ENCODE data around the gene GLB1L2. TPM values are rescaled to one million over a fixed set of nuclear protein-coding genes. Genes with fewer than 3 reads are reported as not detected.

GLB1L2 gene
- polyA plus RNA-seq, 1 of the 3 experiments (the other 2 are of a cell fraction): 3.4 TPM

DNA sequence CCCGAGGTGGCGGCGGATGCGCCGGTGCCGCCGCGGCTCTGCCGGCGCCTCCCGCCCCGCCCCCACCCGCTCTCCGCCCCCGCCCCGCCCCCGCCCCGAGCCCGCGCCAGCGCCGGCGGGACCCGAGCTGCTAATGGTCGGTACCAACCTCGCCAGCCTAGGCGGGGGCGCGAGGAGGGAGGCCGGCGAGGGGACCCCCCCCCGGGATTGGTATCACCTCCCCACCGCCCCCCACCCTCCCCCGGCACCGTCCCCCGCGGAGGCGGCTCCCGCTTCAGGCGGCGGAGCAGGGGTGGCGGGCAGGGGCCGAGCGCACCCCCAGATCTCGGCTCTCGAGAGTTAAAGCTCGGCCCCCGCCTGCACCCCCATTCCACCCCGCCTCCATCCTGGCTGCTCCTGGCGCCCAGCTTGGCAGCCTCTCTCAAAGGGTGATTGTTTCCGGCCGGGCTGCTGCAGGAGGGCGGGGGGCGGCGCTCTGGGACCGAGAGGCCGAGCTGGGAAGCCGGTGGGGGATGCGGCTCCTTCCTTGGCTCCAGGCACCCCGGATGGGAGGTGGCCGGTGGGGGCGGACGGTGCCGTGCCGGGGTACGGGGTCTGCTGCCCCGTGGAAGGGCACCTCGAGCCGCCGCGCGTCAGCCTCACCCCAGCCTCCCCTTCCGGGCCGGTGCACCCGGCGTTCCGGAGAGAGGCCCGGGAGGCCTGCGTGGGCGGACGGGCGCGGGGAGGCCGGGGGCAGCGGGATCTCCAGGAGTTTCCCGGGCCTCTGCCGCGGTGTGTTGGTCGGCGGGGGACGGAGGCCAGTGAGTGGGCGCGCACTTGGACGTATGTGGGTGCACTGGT lies 80.6 kb downstream of the GLB1L2 start, which contains the start of gene B3GAT1:
TSS of gene B3GAT1 (minus strand) at position 40 of the 840 bp plus-strand sequence. CDS start 24,583 bp downstream, outside the sequence.
- no peak for TF ChIP-seq CHD2 (IDR thresholded peaks at IDR 0.05; ENCODE audit: low read length, partially characterized antibody)
- TF ChIP-seq CTCF (IDR thresholded peaks at IDR 0.05): no peak
- TF ChIP-seq TEAD4 (IDR thresholded peaks at IDR 0.05; ENCODE audit: borderline replicate concordance, insufficient read depth): no peak
- TF ChIP-seq MXI1 (IDR thresholded peaks at IDR 0.05; ENCODE audit: low read depth, low read length): 0 out of 2 replicates have a peak, but pooled peaks have one; percentile 27
- TF ChIP-seq, protein P1, sequence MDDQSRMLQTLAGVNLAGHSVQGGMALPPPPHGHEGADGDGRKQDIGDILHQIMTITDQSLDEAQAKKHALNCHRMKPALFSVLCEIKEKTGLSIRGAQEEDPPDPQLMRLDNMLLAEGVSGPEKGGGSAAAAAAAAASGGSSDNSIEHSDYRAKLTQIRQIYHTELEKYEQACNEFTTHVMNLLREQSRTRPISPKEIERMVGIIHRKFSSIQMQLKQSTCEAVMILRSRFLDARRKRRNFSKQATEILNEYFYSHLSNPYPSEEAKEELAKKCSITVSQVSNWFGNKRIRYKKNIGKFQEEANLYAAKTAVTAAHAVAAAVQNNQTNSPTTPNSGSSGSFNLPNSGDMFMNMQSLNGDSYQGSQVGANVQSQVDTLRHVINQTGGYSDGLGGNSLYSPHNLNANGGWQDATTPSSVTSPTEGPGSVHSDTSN (IDR thresholded peaks at IDR 0.05): no peak
- no peak for TF ChIP-seq YY1 (IDR thresholded peaks at IDR 0.05; ENCODE audit: low read depth)
- no peak for TF ChIP-seq MEF2A (IDR thresholded peaks at IDR 0.05; ENCODE audit: borderline replicate concordance, low read depth)
- no peak for TF ChIP-seq NFIC (IDR thresholded peaks at IDR 0.05; ENCODE audit: borderline replicate concordance)
- TF ChIP-seq RCOR1 (IDR thresholded peaks at IDR 0.05; ENCODE audit: low read length): no peak; the same call in 1 of the 2 replicates
- TF ChIP-seq SIN3A (IDR thresholded peaks at IDR 0.05; ENCODE audit: borderline replicate concordance, low read depth, low read length): no peak
- TF ChIP-seq RXRA (IDR thresholded peaks at IDR 0.05; ENCODE audit: borderline replicate concordance, low read depth): no peak
- no peak for TF ChIP-seq SMC3 (IDR thresholded peaks at IDR 0.05; ENCODE audit: low read depth, low read length)
- TF ChIP-seq ELF1 (IDR thresholded peaks at IDR 0.05): no peak
- no peak for TF ChIP-seq FOXJ3 (CRISPR knock-in tag; IDR thresholded peaks at IDR 0.05)
- peak; percentile 29 for TF ChIP-seq RAD21 (IDR thresholded peaks at IDR 0.05; ENCODE audit: low read length)
- no peak for TF ChIP-seq JUND (IDR thresholded peaks at IDR 0.05)
- CTCF ChIA-PET: interaction anchor here (0.6 to 1.0 kb wide), 2 partner anchors 11 to 461 kb away, joined by 3 to 4 read pairs; no protein-coding TSS in a partner anchor

More for the DNA sequence above, 80.6 kb downstream of the GLB1L2 start, which contains the start of gene B3GAT1:
- 5% methylated on average over 8 of the region's 94 CpGs for WGBS (ENCODE audit: low lambda C conversion rate)
- no peaks in the 10 kb centered on the region for H4K20me1 ChIP-seq (ENCODE audit: insufficient read depth)
- DNase-seq: peak; percentile 89
- peak within 1 kb of the TSS; percentile 29 to 51; a peak in 3 of 4 replicates for H3K4me3 ChIP-seq (ENCODE audit: low read depth in 2 of 2, low read length in 1 of 2)
- H3K27me3 ChIP-seq (ENCODE audit: insufficient read depth): no peaks in the 10 kb centered on the region
- H3F3A ChIP-seq (replicated peaks; ENCODE audit: insufficient read depth): no peaks in the 10 kb centered on the region
- H3K9me3 ChIP-seq: no peaks in the 10 kb centered on the region
- POLR2A ChIA-PET: interaction anchor here (1.1 kb wide), 1 partner anchor 13 kb away, joined by 3 read pairs; no protein-coding TSS in a partner anchor
- H3K9ac ChIP-seq: no peak within 1 kb of the TSS
- no peaks in the 10 kb centered on the region for H3K36me3 ChIP-seq (replicated peaks in 1 of 2; ENCODE audit: control insufficient read depth in 1 of 2, insufficient read depth in 2 of 2, low read length in 1 of 2)
- no peak within 1 kb of the TSS for H2AFZ ChIP-seq (ENCODE audit: low read depth)
- H3K27ac ChIP-seq (ENCODE audit: low read depth in 2 of 2, low read length in 1 of 2): peak within 1 kb of the TSS in 1 of 2 experiments; percentile 76; a peak in 2 of 4 replicates
- H3K9me2 ChIP-seq: no peaks in the 10 kb centered on the region
- H3K4me2 ChIP-seq: peak within 1 kb of the TSS; percentile 52; the same call in 1 of the 2 replicates
- peaks cover 0 to 52% of the 10 kb centered on the region in 2 experiments; a peak in 2 of 4 replicates for H3K4me1 ChIP-seq (ENCODE audit: control insufficient read depth in 1 of 2, insufficient read depth in 2 of 2, low read depth in 1 of 2, low read length in 1 of 2)
- H3K79me2 ChIP-seq (ENCODE audit: insufficient read depth): no peaks in the 10 kb centered on the region
